Epithelial cell of prostate (primary cell): ENCODE measurements around the gene MUC5B.
"Not testable (repeated sequence)": the region's sequence is repeated elsewhere in the genome, so short reads cannot be mapped to it uniquely, and the experiment has no call there.

Source experiments
- DNase-seq: peaks from one replicate; pipeline ENCODE4 v3.0.0-alpha.2; 2011; ENCODE audit warnings: low read depth, low spot score
- H3K27ac ChIP-seq: fragments of 450-650 bp; 2 replicates; pipeline ENCODE4 v1.5.1; 2017; ENCODE audit warnings: mild to moderate bottlenecking

Gene MUC5B

GRCh38 chr11:1201395-1202153, 21.3 kb upstream of the MUC5B start:
- no peak overlapping the region for H3K27ac ChIP-seq
- no peak for DNase-seq

GRCh38 chr11:1202154-1202775, 20.6 kb upstream of the MUC5B start:
- DNase-seq = no peak
- no peak overlapping the region for H3K27ac ChIP-seq

GRCh38 chr11:1202776-1203504, 19.9 kb upstream of the MUC5B start:
- DNase-seq = no peak
- no peak overlapping the region for H3K27ac ChIP-seq

GRCh38 chr11:1203505-1204271, 19.2 kb upstream of the MUC5B start:
- no peak for DNase-seq
- no peak overlapping the region for H3K27ac ChIP-seq

GRCh38 chr11:1204381-1205101, 18.3 kb upstream of the MUC5B start:
- DNase-seq = no peak
- no peak overlapping the region for H3K27ac ChIP-seq

GRCh38 chr11:1205121-1205986, 17.5 kb upstream of the MUC5B start:
- H3K27ac ChIP-seq = no peak overlapping the region

GRCh38 chr11:1205987-1206331, 16.9 kb upstream of the MUC5B start:
- no peak overlapping the region for H3K27ac ChIP-seq
- no peak for DNase-seq

More at GRCh38 chr11:1205121-1205986, 17.5 kb upstream of the MUC5B start:
- no peak for DNase-seq

GRCh38 chr11:1206391-1207271, 16.2 kb upstream of the MUC5B start:
- no peak overlapping the region for H3K27ac ChIP-seq
- DNase-seq = no peak

GRCh38 chr11:1207401-1208143, 15.3 kb upstream of the MUC5B start:
- no peak overlapping the region for H3K27ac ChIP-seq
- DNase-seq = no peak

GRCh38 chr11:1208144-1208393, 14.8 kb upstream of the MUC5B start:
- H3K27ac ChIP-seq = no peak overlapping the region
- no peak for DNase-seq

- DNase-seq = no peak
- no peak overlapping the region for H3K27ac ChIP-seq
These were observed 14.2 kb upstream of the MUC5B start for GRCh38 chr11:1208394-1209261.

GRCh38 chr11:1209371-1210057, 13.4 kb upstream of the MUC5B start:
- no peak for DNase-seq
- no peak overlapping the region for H3K27ac ChIP-seq

- H3K27ac ChIP-seq = no peak overlapping the region
- DNase-seq = no peak
These were observed 11.0 kb upstream of the MUC5B start for GRCh38 chr11:1211838-1212237.

- not testable (repeated sequence) for DNase-seq, H3K27ac ChIP-seq
These were observed 7.0 kb upstream of the MUC5B start for GRCh38 chr11:1215826-1216225.

GRCh38 chr11:1217151-1217550, 5.7 kb upstream of the MUC5B start:
- no peak for DNase-seq

GRCh38 chr11:1218256-1218787, 4.5 kb upstream of the MUC5B start:
- no peak for DNase-seq
- H3K27ac ChIP-seq = no peak overlapping the region

More at GRCh38 chr11:1217151-1217550, 5.7 kb upstream of the MUC5B start:
- no peak overlapping the region for H3K27ac ChIP-seq
